Measurements from ENCODE around the gene DIS3L.
A peak's percentile ranks its signal among the peaks of the same experiment; 100 is the strongest.
"Not testable (repeated sequence)": the region's sequence is repeated elsewhere in the genome, so short reads cannot be mapped to it uniquely, and the experiment has no call there.

Gene DIS3L

GRCh38 chr15:66369773-66370651 lies 76.6 kb downstream of the DIS3L start:
- no peak for TF ChIP-seq CTCF (conservative IDR thresholded peaks at IDR 0.05; ENCODE audit: control insufficient read depth, insufficient read depth, low read depth, low read length)
- DNase-seq (ENCODE audit: low read depth) = no peak
- H3K4me3 ChIP-seq (ENCODE audit: control insufficient read depth, low read depth, low read length) = peak overlapping the region; percentile 20

- H3K4me3 ChIP-seq (ENCODE audit: control insufficient read depth, low read depth, low read length) = no peak overlapping the region
- TF ChIP-seq CTCF (conservative IDR thresholded peaks at IDR 0.05; ENCODE audit: control insufficient read depth, insufficient read depth, low read depth, low read length) = no peak
- no peak for DNase-seq (ENCODE audit: low read depth)
Measured at GRCh38 chr15:66374179-66374578, 80.8 kb downstream of the DIS3L start.

GRCh38 chr15:66378814-66379430 lies 85.6 kb downstream of the DIS3L start:
- DNase-seq (ENCODE audit: low read depth) = no peak
- no peak for TF ChIP-seq CTCF (conservative IDR thresholded peaks at IDR 0.05; ENCODE audit: control insufficient read depth, insufficient read depth, low read depth, low read length)
- H3K4me3 ChIP-seq (ENCODE audit: control insufficient read depth, low read depth, low read length) = no peak overlapping the region

- DNase-seq (ENCODE audit: low read depth) = not testable (repeated sequence)
Measured at GRCh38 chr15:66381376-66381775, 88.0 kb downstream of the DIS3L start.

More at GRCh38 chr15:66381376-66381775, 88.0 kb downstream of the DIS3L start:
- not testable (repeated sequence) for H3K4me3 ChIP-seq (ENCODE audit: control insufficient read depth, low read depth, low read length)

All from fibroblast of mammary gland (primary cell).